Lung (tissue), 12 donors: ENCODE results near the gene HSPA8. TPM values are rescaled to one million over a fixed set of nuclear protein-coding genes. Genes with fewer than 3 reads are reported as not detected.

Experiments used
- ATAC-seq: fragments of 200-7000 bp; cut with Tn5 transposase; one replicate; pipeline ENCODE4 v1.9.1; 2020; ENCODE audit warnings: moderate number of reproducible peaks; ENCODE audit not compliant: insufficient read depth, low FRiP score
- DNase-seq, 3 donors: peaks; one replicate each; pipeline ENCODE4 v3.0.0-alpha.2; 2013 to 2017
- H3K27ac ChIP-seq, 2 donors: one replicate each; pipeline ENCODE4 v1.5.1; 2013; ENCODE audit warnings: mild to moderate bottlenecking in 2 of 2, moderate library complexity in 2 of 2, control low read depth in 1 of 2, inconsistent platforms in 1 of 2, low read depth in 1 of 2, low read length in 1 of 2
- H3K27me3 ChIP-seq, 3 donors: one replicate each; pipeline ENCODE4 v1.5.1; 2013; ENCODE audit warnings: low read length in 2 of 3; ENCODE audit not compliant: control insufficient read depth in 3 of 3, insufficient read depth in 3 of 3
- H3K36me3 ChIP-seq, 4 donors: one replicate each; pipeline ENCODE4 v1.5.1; 2013; ENCODE audit warnings: low read length in 4 of 4, mild to moderate bottlenecking in 1 of 4, moderate library complexity in 1 of 4; ENCODE audit not compliant: control insufficient read depth in 4 of 4, insufficient read depth in 4 of 4
- H3K4me1 ChIP-seq, 5 donors: one replicate each; pipeline ENCODE4 v1.5.1; 2013; ENCODE audit warnings: low read length in 5 of 5, mild to moderate bottlenecking in 2 of 5, moderate library complexity in 1 of 5; ENCODE audit not compliant: control insufficient read depth in 5 of 5, insufficient read depth in 5 of 5
- H3K4me3 ChIP-seq: one replicate; pipeline ENCODE4 v1.5.1; 2013; ENCODE audit warnings: mild to moderate bottlenecking, control low read depth, moderate library complexity
- H3K9ac ChIP-seq, 2 donors: one replicate each; pipeline ENCODE4 v1.5.1; 2013; ENCODE audit warnings: low read length in 2 of 2, control low read depth in 1 of 2; ENCODE audit not compliant: insufficient read depth in 1 of 2
- H3K9me3 ChIP-seq, 4 donors: one replicate each; pipeline ENCODE4 v1.5.1; 2013; ENCODE audit warnings: low read length in 3 of 4, mild to moderate bottlenecking in 1 of 4, moderate library complexity in 1 of 4; ENCODE audit not compliant: control insufficient read depth in 4 of 4, insufficient read depth in 3 of 4
- WGBS, 2 donors: extraction: QIAGEN DNeasy Blood & Tissue Kit; methylation state at CpG; one replicate each; pipeline ENCODE4 v1.1.7; 2013; 5-methylcytosine and 5-hydroxymethylcytosine counted together
- polyA plus RNA-seq, 2 donors: library from polyadenylated mRNA; stranded (reverse); fragments of 200-250 nt; gene quantifications; one replicate each; pipeline ENCODE4 v1.2.1, GENCODE V29; 2013
- total RNA-seq, 2 donors: library from RNA; depleted of rRNA in 1 of 2; stranded (reverse); fragments of >200 nt in 1 of 2; gene quantifications; one replicate each; pipeline ENCODE4 v1.2.1, GENCODE V29; 2014 to 2021
- TF ChIP-seq, protein P1 (sequence below): IDR thresholded peaks from 2 replicates; pipeline ENCODE4 v1.5.1; 2012; ENCODE audit warnings: mild to moderate bottlenecking; ENCODE audit errors: control extremely low read depth, extremely low read depth
- donor health status: control.
- donor health status: control.
- donor health status: Bipolar disorder and iron deficiency.
- donor health status: healthy.
- donor health status: DM: yes; HTN: yes; CAD: no.

Gene HSPA8
- total and polyA plus RNA-seq, 4 donors: 90.9 to 1,138 (median 892) TPM

DNA sequence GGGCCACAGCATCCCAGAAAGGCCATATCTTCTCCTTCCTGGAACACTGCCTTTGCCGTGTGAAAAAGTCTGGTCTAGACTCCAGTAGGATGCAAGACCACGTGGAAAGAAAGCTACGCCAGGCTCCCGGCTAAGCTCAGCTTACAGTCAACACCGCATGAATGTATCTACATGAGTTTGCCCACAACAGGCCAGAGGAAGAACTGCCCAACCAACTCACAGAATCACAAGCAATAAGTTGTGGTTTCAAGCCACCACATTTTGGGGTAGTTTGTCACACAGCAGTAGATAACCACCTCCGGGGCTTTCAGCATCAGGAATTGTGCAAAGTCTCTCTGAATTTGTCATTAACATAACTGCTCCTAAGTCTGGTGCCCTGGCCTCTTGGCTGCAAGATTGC lies 27.3 kb downstream of the HSPA8 start:
- no peak for ATAC-seq

DNA sequence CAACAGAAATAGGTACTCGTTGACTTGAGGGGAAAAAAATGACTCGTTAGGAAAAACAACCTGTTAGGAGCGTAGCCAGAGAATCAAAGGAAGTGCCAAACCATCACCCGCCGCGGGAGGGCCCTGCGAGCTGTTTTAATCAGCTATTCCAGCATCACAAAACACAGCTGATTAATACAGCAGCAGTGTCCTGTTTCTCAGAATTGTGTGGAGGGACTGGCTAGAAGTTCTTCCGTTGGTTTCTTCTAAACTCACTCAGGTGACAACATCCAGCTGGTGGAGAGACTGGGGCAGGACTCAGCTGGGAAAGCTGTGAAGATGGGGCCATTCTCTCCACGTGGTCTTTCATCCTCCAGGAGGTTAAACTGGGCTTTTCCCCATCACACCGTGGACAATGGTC lies 28.0 kb downstream of the HSPA8 start:
- DNase-seq (no peak), ATAC-seq (no peak)
- Histone ChIP-seq H3K4me1 (no peaks in the 10 kb centered on the region), H3K9ac (no peak overlapping the region), H3K9me3 (no peaks in the 10 kb centered on the region), H3K27ac (no peak overlapping the region), H3K4me3 (no peak overlapping the region), H3K27me3 (no peaks in the 10 kb centered on the region), H3K36me3 (no peaks in the 10 kb centered on the region)
- WGBS, 2 donors: 46 to 48% methylated on average over 10 of the region's 10 CpGs
- TF ChIP-seq, protein P1, sequence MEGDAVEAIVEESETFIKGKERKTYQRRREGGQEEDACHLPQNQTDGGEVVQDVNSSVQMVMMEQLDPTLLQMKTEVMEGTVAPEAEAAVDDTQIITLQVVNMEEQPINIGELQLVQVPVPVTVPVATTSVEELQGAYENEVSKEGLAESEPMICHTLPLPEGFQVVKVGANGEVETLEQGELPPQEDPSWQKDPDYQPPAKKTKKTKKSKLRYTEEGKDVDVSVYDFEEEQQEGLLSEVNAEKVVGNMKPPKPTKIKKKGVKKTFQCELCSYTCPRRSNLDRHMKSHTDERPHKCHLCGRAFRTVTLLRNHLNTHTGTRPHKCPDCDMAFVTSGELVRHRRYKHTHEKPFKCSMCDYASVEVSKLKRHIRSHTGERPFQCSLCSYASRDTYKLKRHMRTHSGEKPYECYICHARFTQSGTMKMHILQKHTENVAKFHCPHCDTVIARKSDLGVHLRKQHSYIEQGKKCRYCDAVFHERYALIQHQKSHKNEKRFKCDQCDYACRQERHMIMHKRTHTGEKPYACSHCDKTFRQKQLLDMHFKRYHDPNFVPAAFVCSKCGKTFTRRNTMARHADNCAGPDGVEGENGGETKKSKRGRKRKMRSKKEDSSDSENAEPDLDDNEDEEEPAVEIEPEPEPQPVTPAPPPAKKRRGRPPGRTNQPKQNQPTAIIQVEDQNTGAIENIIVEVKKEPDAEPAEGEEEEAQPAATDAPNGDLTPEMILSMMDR: no peak

More for the DNA sequence above, 27.3 kb downstream of the HSPA8 start:
- TF ChIP-seq, protein P1: no peak
- Histone ChIP-seq H3K4me1 (no peaks in the 10 kb centered on the region), H3K9ac (no peak overlapping the region), H3K27ac (no peak overlapping the region), H3K4me3 (no peak overlapping the region), H3K9me3 (no peaks in the 10 kb centered on the region), H3K27me3 (no peaks in the 10 kb centered on the region), H3K36me3 (no peaks in the 10 kb centered on the region)
- DNase-seq: no peak
- WGBS, 2 donors: 38 to 67% methylated on average over 6 of the region's 6 CpGs

DNA sequence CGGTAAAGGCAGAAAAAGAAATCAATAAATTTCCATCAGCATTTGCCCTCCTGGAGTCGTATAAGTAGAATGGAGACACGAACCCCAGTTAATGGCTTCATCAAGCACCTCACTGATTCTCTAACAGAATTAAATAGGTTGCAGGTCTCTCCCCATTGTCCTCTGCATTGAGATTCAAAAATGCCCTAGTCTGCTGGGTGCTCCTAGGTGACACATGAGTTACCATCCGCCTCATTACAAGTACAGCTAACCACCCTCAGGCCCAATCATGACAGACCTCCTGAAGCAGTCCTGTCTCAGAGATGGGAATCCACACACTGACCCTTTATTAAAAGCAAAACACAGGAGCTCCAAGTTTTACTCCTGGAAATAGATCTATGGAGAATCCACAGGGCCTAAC lies 31.4 kb downstream of the HSPA8 start:
- no peak overlapping the region for H3K4me3 ChIP-seq
- H3K9ac ChIP-seq: no peak overlapping the region
- DNase-seq: no peak
- H3K9me3 ChIP-seq: no peaks in the 10 kb centered on the region
- H3K27me3 ChIP-seq: peaks cover 0 to 2% (median 0%) of the 10 kb centered on the region in 3 donors
- WGBS, 2 donors: 84 to 89% methylated on average over 4 of the region's 4 CpGs
- TF ChIP-seq, protein P1: no peak
- no peaks in the 10 kb centered on the region for H3K4me1 ChIP-seq
- H3K27ac ChIP-seq: no peak overlapping the region
- no peaks in the 10 kb centered on the region for H3K36me3 ChIP-seq
- no peak for ATAC-seq

DNA sequence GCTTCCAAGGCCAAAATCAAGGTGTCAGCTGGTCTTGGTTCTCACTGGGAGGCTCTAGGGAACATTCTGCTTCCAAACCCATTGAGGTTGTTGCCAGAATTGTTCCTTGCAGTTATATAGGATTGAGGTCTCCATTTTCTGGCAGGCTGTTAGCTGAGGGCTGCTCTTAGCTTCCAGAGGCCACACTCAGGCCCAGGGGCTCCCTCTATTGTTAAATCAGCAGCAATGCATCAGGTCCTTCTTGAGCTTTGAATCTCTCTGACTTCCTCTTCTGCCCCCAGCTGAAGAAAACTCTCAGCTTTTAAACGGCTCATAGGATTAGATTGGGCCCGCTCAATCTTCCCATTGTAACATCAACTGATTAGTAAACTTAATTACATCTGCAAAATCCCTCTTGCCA lies 41.0 kb downstream of the HSPA8 start:
- 22 to 34% methylated on average over 2 of the region's 2 CpGs for WGBS, 2 donors
- Histone ChIP-seq H3K9ac (no peak overlapping the region), H3K27me3 (peaks cover 0 to 5% (median 2%) of the 10 kb centered on the region in 3 donors), H3K4me1 (no peaks in the 10 kb centered on the region), H3K36me3 (no peaks in the 10 kb centered on the region), H3K9me3 (no peaks in the 10 kb centered on the region), H3K27ac (no peak overlapping the region), H3K4me3 (no peak overlapping the region)
- ATAC-seq: peak; percentile 62
- DNase-seq: peak; percentile 26 to 47 (median 39)
- TF ChIP-seq, protein P1: peak; percentile 19
